ENCODE data around the gene CKM.
"Not testable (repeated sequence)": the region's sequence is repeated elsewhere in the genome, so short reads cannot be mapped to it uniquely, and the experiment has no call there.

CKM gene

GRCh38 chr19:45275370-45275971, 47.2 kb downstream of the CKM start:
- TF ChIP-seq CTCF (IDR thresholded peaks at IDR 0.05; ENCODE audit: borderline replicate concordance, insufficient read depth, low read depth, low read length), result no peak
- no peak overlapping the region for H3K4me3 ChIP-seq (ENCODE audit: low read depth, low read length)

GRCh38 chr19:45273521-45273855, 49.2 kb downstream of the CKM start:
- H3K4me3 ChIP-seq (ENCODE audit: low read depth, low read length), result no peak overlapping the region
- TF ChIP-seq CTCF (IDR thresholded peaks at IDR 0.05; ENCODE audit: borderline replicate concordance, insufficient read depth, low read depth, low read length), result no peak

GRCh38 chr19:45271735-45272108, 51.0 kb downstream of the CKM start:
- no peak for TF ChIP-seq CTCF (IDR thresholded peaks at IDR 0.05; ENCODE audit: borderline replicate concordance, insufficient read depth, low read depth, low read length)
- H3K4me3 ChIP-seq (ENCODE audit: low read depth, low read length), result no peak overlapping the region

GRCh38 chr19:45271098-45271734, 51.5 kb downstream of the CKM start:
- TF ChIP-seq CTCF (IDR thresholded peaks at IDR 0.05; ENCODE audit: borderline replicate concordance, insufficient read depth, low read depth, low read length), result no peak

GRCh38 chr19:45269939-45270338, 52.7 kb downstream of the CKM start:
- H3K4me3 ChIP-seq (ENCODE audit: low read depth, low read length), result not testable (repeated sequence)

More at GRCh38 chr19:45271098-45271734, 51.5 kb downstream of the CKM start:
- H3K4me3 ChIP-seq (ENCODE audit: low read depth, low read length), result no peak overlapping the region

GRCh38 chr19:45267296-45267695, 55.4 kb downstream of the CKM start:
- H3K4me3 ChIP-seq (ENCODE audit: low read depth, low read length), result no peak overlapping the region
- no peak for TF ChIP-seq CTCF (IDR thresholded peaks at IDR 0.05; ENCODE audit: borderline replicate concordance, insufficient read depth, low read depth, low read length)

GRCh38 chr19:45265375-45265774, 57.3 kb downstream of the CKM start:
- H3K4me3 ChIP-seq (ENCODE audit: low read depth, low read length), result no peak overlapping the region
- no peak for TF ChIP-seq CTCF (IDR thresholded peaks at IDR 0.05; ENCODE audit: borderline replicate concordance, insufficient read depth, low read depth, low read length)

Data from GM12875 (cell line).